ENCODE measurements around the gene TBL3. TPM values are rescaled to one million over a fixed set of nuclear protein-coding genes. Genes with fewer than 3 reads are reported as not detected.

Gene TBL3
- total and polyA plus RNA-seq, 5 experiments from 2014 or later: 30.0 to 61.8 (median 44.6) TPM

GRCh38 chr16:2028146-2028545, 56.3 kb downstream of the TBL3 start:
- Mint-ChIP-seq H3K27ac (peak overlapping the region in 3 of 10 donors; percentile 17 to 72 (median 38)), H3K4me3 (peak overlapping the region in 9 of 10 donors; percentile 36 to 89 (median 75)), H3K27me3 (peaks cover 0 to 3% (median under 1%) of the 10 kb centered on the region in 5 donors), H3K4me1 (peaks cover 5 to 28% (median 15%) of the 10 kb centered on the region in 4 donors), H3K9me3 (no peaks in the 10 kb centered on the region), H3K36me3 (no peaks in the 10 kb centered on the region)
- DNase-seq (no peak), ATAC-seq (no peak)
- POLR2A ChIA-PET: interaction anchor here (0.6 to 3.1 kb wide), 7 partner anchors 12 to 127 kb away, joined by 3 to 21 read pairs (median 3); partner anchors contain the start of genes RPS2 and TRAF7

GRCh38 chr16:2028620-2029220, 56.9 kb downstream of the TBL3 start:
- no peaks in the 10 kb centered on the region for H3K36me3 Mint-ChIP-seq
- no peaks in the 10 kb centered on the region for H3K27me3 Mint-ChIP-seq
- DNase-seq (no peak), ATAC-seq (no peak)
- H3K27ac Mint-ChIP-seq: peak overlapping the region in 1 of 10 donors; percentile 59
- no peak overlapping the region for H3K4me3 Mint-ChIP-seq
- POLR2A ChIA-PET: interaction anchor here (1.4 to 3.1 kb wide), 2 partner anchors 64 to 126 kb away, joined by 6 to 21 read pairs; partner anchors contain the start of genes RPS2 and TRAF7
- H3K4me1 Mint-ChIP-seq: peaks cover 5 to 24% (median 13%) of the 10 kb centered on the region in 4 donors
- H3K9me3 Mint-ChIP-seq: no peaks in the 10 kb centered on the region

GRCh38 chr16:2029350-2029749, 57.5 kb downstream of the TBL3 start:
- H3K36me3 Mint-ChIP-seq: no peaks in the 10 kb centered on the region
- POLR2A ChIA-PET: no interaction called here

GRCh38 chr16:2030036-2030435, 58.2 kb downstream of the TBL3 start:
- POLR2A ChIA-PET: interaction anchor here (0.6 to 1.2 kb wide), 2 partner anchors 15 to 125 kb away, joined by 3 to 4 read pairs; partner anchors contain the start of gene TRAF7
- no peak overlapping the region for H3K4me3 Mint-ChIP-seq
- DNase-seq (no peak), ATAC-seq (no peak)
- H3K27me3 Mint-ChIP-seq: no peaks in the 10 kb centered on the region
- peaks cover 1 to 18% (median 8%) of the 10 kb centered on the region in 4 donors for H3K4me1 Mint-ChIP-seq
- no peaks in the 10 kb centered on the region for H3K9me3 Mint-ChIP-seq
- no peak overlapping the region for H3K27ac Mint-ChIP-seq
- no peaks in the 10 kb centered on the region for H3K36me3 Mint-ChIP-seq

More at GRCh38 chr16:2029350-2029749, 57.5 kb downstream of the TBL3 start:
- Mint-ChIP-seq H3K27ac (no peak overlapping the region), H3K9me3 (no peaks in the 10 kb centered on the region), H3K4me1 (peaks cover 1 to 20% (median 8%) of the 10 kb centered on the region in 4 donors), H3K4me3 (no peak overlapping the region), H3K27me3 (no peaks in the 10 kb centered on the region)
- DNase-seq (no peak), ATAC-seq (no peak)

- H3K27ac Mint-ChIP-seq: no peak overlapping the region
- H3K27me3 Mint-ChIP-seq: no peaks in the 10 kb centered on the region
- H3K4me3 Mint-ChIP-seq: no peak overlapping the region
- H3K36me3 Mint-ChIP-seq: no peaks in the 10 kb centered on the region
- no peak for DNase-seq
- POLR2A ChIA-PET: interaction anchor here (0.7 to 1.2 kb wide), 3 partner anchors 16 to 124 kb away, joined by 3 to 7 read pairs (median 5); partner anchors contain the start of genes NTHL1, TRAF7 and TSC2
- no peaks in the 10 kb centered on the region for H3K9me3 Mint-ChIP-seq
- no peak for ATAC-seq
- H3K4me1 Mint-ChIP-seq: peaks cover 0 to 9% (median 6%) of the 10 kb centered on the region in 4 donors
Measured at GRCh38 chr16:2031081-2031577, 59.3 kb downstream of the TBL3 start.

Other genes with a start within 250 kb of the TBL3 start
- gene NME3, start 200.5 kb upstream of the TBL3 start, total RNA-seq: 10 to 100 TPM; 70.6 to 79.9 TPM
- 10 to 100 TPM; 60.0 to 84.2 (median 62.9) TPM for gene NME3, start 200.5 kb upstream of the TBL3 start, polyA plus RNA-seq
- 10 to 100 TPM; 28.4 to 31.5 TPM for gene EME2, start 199.2 kb upstream of the TBL3 start, total RNA-seq
- gene EME2, start 199.2 kb upstream of the TBL3 start, polyA plus RNA-seq: 1 to 10 TPM in 2 of 3 donors, under 1 TPM in 1; 0.35 to 1.6 (median 1.1) TPM
- 10 to 100 TPM; 53.1 to 55.9 TPM for gene MRPS34, start 198.9 kb upstream of the TBL3 start, total RNA-seq
- gene MRPS34, start 198.9 kb upstream of the TBL3 start, polyA plus RNA-seq: 100 to 1,000 TPM; 113 to 145 (median 133) TPM
- 100 to 1,000 TPM; 120 to 123 TPM for gene SPSB3, start 189.5 kb upstream of the TBL3 start, total RNA-seq
- gene SPSB3, start 189.5 kb upstream of the TBL3 start, polyA plus RNA-seq: 10 to 100 TPM; 38.0 to 42.0 (median 40.8) TPM
- 10 to 100 TPM; 62.0 to 65.4 TPM for gene NUBP2, start 189.1 kb upstream of the TBL3 start, total RNA-seq
- gene NUBP2, start 189.1 kb upstream of the TBL3 start, polyA plus RNA-seq: 10 to 100 TPM; 87.2 to 90.6 (median 87.3) TPM
- 1 to 10 TPM; 1.7 to 2.1 TPM for gene IGFALS, start 178.3 kb upstream of the TBL3 start, total RNA-seq
- not detected for gene IGFALS, start 178.3 kb upstream of the TBL3 start, polyA plus RNA-seq
- 10 to 100 TPM; 65.7 to 67.8 TPM for gene HAGH, start 145.2 kb upstream of the TBL3 start, total RNA-seq
- 10 to 100 TPM; 38.7 to 60.0 (median 45.0) TPM for gene HAGH, start 145.2 kb upstream of the TBL3 start, polyA plus RNA-seq
- gene FAHD1, start 144.8 kb upstream of the TBL3 start, total RNA-seq: 10 to 100 TPM; 11.1 to 12.1 TPM
- gene FAHD1, start 144.8 kb upstream of the TBL3 start, polyA plus RNA-seq: 10 to 100 TPM; 20.3 to 34.2 (median 32.6) TPM
- not detected for gene MEIOB, start 99.9 kb upstream of the TBL3 start, total RNA-seq
- gene MEIOB, start 99.9 kb upstream of the TBL3 start, polyA plus RNA-seq: not detected
- gene HS3ST6, start 53.6 kb upstream of the TBL3 start, total RNA-seq: not detected
- not detected for gene HS3ST6, start 53.6 kb upstream of the TBL3 start, polyA plus RNA-seq
- 1 to 10 TPM; 9.9 to 10.0 TPM for gene MSRB1, start 28.9 kb upstream of the TBL3 start, total RNA-seq
- gene MSRB1, start 28.9 kb upstream of the TBL3 start, polyA plus RNA-seq: 10 to 100 TPM; 13.9 to 19.1 (median 16.2) TPM
- not detected for gene RPL3L, start 17.4 kb upstream of the TBL3 start, total RNA-seq
- gene RPL3L, start 17.4 kb upstream of the TBL3 start, polyA plus RNA-seq: not detected
- gene NDUFB10, start 12.5 kb upstream of the TBL3 start, total RNA-seq: 10 to 100 TPM; 62.5 to 65.6 TPM
- 100 to 1,000 TPM; 180 to 217 (median 187) TPM for gene NDUFB10, start 12.5 kb upstream of the TBL3 start, polyA plus RNA-seq
- 1,000 to 10,000 TPM; 3,016 to 3,025 TPM for gene RPS2, start 7.2 kb upstream of the TBL3 start, total RNA-seq
- gene RPS2, start 7.2 kb upstream of the TBL3 start, polyA plus RNA-seq: 1,000 to 10,000 TPM; 6,506 to 7,644 (median 7,481) TPM
- gene RNF151, start 5.2 kb upstream of the TBL3 start, total RNA-seq: not detected
- gene RNF151, start 5.2 kb upstream of the TBL3 start, polyA plus RNA-seq: not detected
- 1 to 10 TPM; 1.3 to 2.3 TPM for gene NOXO1, start 9.4 kb downstream of the TBL3 start, total RNA-seq
- gene NOXO1, start 9.4 kb downstream of the TBL3 start, polyA plus RNA-seq: not detected
- gene GFER, start 12.1 kb downstream of the TBL3 start, total RNA-seq: 10 to 100 TPM; 15.9 to 22.3 TPM
- gene GFER, start 12.1 kb downstream of the TBL3 start, polyA plus RNA-seq: 10 to 100 TPM; 21.4 to 30.0 (median 26.3) TPM
- under 1 TPM; 0.60 to 0.77 TPM for gene SYNGR3, start 17.9 kb downstream of the TBL3 start, total RNA-seq
- gene SYNGR3, start 17.9 kb downstream of the TBL3 start, polyA plus RNA-seq: 1 to 10 TPM in 1 of 3 donors, under 1 TPM in 1, not detected in 1; 0.77 to 1.1 TPM
- 10 to 100 TPM; 58.6 to 66.2 TPM for gene ZNF598, start 37.8 kb downstream of the TBL3 start, total RNA-seq
- 1 to 10 TPM; 3.4 to 10.0 (median 3.6) TPM for gene ZNF598, start 37.8 kb downstream of the TBL3 start, polyA plus RNA-seq
- not detected for gene NPW, start 47.7 kb downstream of the TBL3 start, total RNA-seq
- not detected for gene NPW, start 47.7 kb downstream of the TBL3 start, polyA plus RNA-seq
- gene NHERF2, start 54.8 kb downstream of the TBL3 start, total RNA-seq: 1 to 10 TPM; 5.3 to 6.0 TPM
- 1 to 10 TPM in 1 of 3 donors, under 1 TPM in 2; 0.32 to 1.2 (median 0.46) TPM for gene NHERF2, start 54.8 kb downstream of the TBL3 start, polyA plus RNA-seq
- gene NTHL1, start 75.8 kb downstream of the TBL3 start, total RNA-seq: 10 to 100 TPM in 1 of 2 experiments, 1 to 10 TPM in 1; 9.1 to 13.1 TPM
- gene NTHL1, start 75.8 kb downstream of the TBL3 start, polyA plus RNA-seq: 10 to 100 TPM; 13.1 to 20.0 (median 16.6) TPM
- 100 to 1,000 TPM; 145 to 162 TPM for gene TSC2, start 75.9 kb downstream of the TBL3 start, total RNA-seq
- 10 to 100 TPM; 23.5 to 42.0 (median 27.2) TPM for gene TSC2, start 75.9 kb downstream of the TBL3 start, polyA plus RNA-seq
- 100 to 1,000 TPM; 131 to 134 TPM for gene PKD1, start 163.8 kb downstream of the TBL3 start, total RNA-seq
- gene PKD1, start 163.8 kb downstream of the TBL3 start, polyA plus RNA-seq: 1 to 10 TPM; 3.5 to 9.9 (median 4.8) TPM
- gene RAB26, start 176.6 kb downstream of the TBL3 start, total RNA-seq: not detected
- gene RAB26, start 176.6 kb downstream of the TBL3 start, polyA plus RNA-seq: 1 to 10 TPM in 1 of 3 donors, under 1 TPM in 2; 0.27 to 1.2 (median 0.94) TPM
- 10 to 100 TPM; 32.3 to 39.5 TPM for gene TRAF7, start 183.7 kb downstream of the TBL3 start, total RNA-seq
- 1 to 10 TPM; 3.5 to 8.8 (median 4.3) TPM for gene TRAF7, start 183.7 kb downstream of the TBL3 start, polyA plus RNA-seq
- under 1 TPM; 0.08 to 0.13 TPM for gene CASKIN1, start 224.6 kb downstream of the TBL3 start, total RNA-seq
- gene CASKIN1, start 224.6 kb downstream of the TBL3 start, polyA plus RNA-seq: not detected
- gene MLST8, start 233.4 kb downstream of the TBL3 start, total RNA-seq: 10 to 100 TPM; 49.3 to 53.2 TPM
- 10 to 100 TPM; 29.9 to 40.4 (median 30.1) TPM for gene MLST8, start 233.4 kb downstream of the TBL3 start, polyA plus RNA-seq
- 10 to 100 TPM; 26.7 to 27.0 TPM for gene BRICD5, start 238.8 kb downstream of the TBL3 start, total RNA-seq
- gene BRICD5, start 238.8 kb downstream of the TBL3 start, polyA plus RNA-seq: under 1 TPM in 2 of 3 donors, not detected in 1; 0.11 to 0.23 TPM
- 10 to 100 TPM; 22.8 to 28.1 TPM for gene PGP, start 242.8 kb downstream of the TBL3 start, total RNA-seq
- 10 to 100 TPM in 2 of 3 donors, 1 to 10 TPM in 1; 8.7 to 17.7 (median 11.6) TPM for gene PGP, start 242.8 kb downstream of the TBL3 start, polyA plus RNA-seq